Right renal pelvis (tissue), 4 donors: ENCODE data around the gene KCNQ1. TPM values are rescaled to one million over a fixed set of nuclear protein-coding genes. Genes with fewer than 3 reads are reported as not detected.

Experiments used
- DNase-seq, 4 donors: peaks; one replicate each; pipeline ENCODE4 v3.0.0-alpha.2; 2013; ENCODE audit warnings: low read depth in 4 of 4, low spot score in 3 of 4, missing footprints in 1 of 4
- polyA plus RNA-seq, 4 donors: library from polyadenylated mRNA; unstranded; fragments of 120-200 nt; gene quantifications; one replicate each; pipeline ENCODE4 v1.2.1, GENCODE V29; 2013; ENCODE audit not compliant: insufficient read length in 4 of 4

Gene KCNQ1
- polyA plus RNA-seq, 4 donors = 9.8 to 13.2 (median 12.0) TPM

DNA sequence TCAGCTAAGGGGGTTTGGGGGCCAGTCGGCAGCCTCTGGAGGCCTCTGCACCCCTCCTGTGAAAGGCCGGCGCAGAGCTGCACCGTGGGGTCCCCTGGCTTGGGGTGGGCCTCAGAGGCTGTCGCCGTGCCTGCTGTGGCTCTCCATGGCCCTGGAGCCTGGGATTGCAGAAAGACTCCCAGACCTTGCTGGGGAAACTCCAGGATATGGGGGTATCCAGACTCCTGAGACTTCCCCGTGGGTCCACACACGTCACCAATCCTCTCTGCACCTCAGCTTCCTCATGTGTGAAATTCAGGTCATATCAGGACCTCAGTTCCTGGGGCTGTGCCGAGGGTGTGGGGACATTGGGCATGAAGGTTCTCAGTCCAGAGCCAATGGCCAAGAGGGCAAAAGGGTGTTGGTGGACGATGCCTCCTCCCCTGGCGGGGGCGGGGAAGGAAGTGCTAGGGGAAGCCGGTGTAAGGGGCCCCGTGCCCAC, 97.1 kb downstream of the KCNQ1 start:
- DNase-seq = no peak

DNA sequence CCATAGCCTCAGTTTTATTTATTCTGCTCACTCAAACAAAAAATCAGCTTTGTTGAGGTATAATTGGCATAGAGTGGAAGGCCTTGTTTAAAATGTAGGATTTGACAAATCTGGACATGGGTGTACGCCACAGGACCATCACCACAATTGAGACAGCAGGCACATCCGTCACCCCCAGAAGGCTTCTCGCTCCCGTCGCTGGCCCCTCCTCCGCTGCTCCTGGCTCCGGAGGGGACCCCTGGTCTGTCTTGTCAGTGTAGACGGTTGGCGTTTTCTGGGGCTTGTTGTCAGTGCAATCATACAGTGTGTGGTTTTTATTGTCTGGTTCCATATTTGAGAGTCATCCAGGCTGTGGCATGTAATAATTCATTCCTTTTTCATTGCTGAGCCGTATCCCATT, 97.6 kb downstream of the KCNQ1 start:
- no peak for DNase-seq

DNA sequence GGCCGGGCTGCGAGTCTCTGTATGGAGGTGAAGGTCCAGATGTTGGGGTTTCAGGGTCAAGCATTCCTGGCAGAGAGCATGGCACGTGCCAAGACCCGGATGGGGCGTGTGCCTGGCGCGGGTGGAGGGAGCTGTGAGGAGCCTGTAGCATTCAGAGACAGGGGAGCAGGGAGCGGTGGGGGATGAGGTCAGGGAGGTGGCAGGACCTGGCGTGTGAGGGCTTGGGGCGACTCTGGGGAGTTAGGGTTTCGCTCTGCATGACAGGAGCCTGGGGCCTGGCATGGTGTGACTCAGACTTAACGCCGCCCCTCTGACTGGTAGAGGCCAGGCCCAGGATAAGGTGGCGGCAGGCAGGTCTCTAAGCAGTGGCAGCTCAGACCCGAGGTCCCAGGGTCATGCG, 103.0 kb downstream of the KCNQ1 start:
- DNase-seq = no peak

DNA sequence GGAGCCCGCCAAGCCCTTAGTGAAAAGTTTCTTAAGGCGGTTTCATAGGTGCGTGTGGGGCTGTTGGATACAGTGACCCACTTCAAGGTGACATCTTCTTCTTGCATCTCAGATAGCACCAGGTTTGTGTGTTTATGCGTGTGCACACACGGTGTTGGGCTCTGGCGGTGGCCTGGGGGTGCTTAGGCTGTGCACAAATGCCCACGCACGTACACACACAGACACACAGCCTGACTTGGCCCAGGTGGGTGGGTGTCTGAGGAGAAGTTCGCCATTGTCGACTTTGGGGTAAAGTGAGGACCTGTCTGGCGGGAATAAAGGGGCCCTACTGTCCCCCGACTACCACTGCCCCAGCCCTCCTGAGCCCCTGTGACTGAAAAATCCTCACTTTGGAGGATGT, 103.8 kb downstream of the KCNQ1 start:
- no peak for DNase-seq

DNA sequence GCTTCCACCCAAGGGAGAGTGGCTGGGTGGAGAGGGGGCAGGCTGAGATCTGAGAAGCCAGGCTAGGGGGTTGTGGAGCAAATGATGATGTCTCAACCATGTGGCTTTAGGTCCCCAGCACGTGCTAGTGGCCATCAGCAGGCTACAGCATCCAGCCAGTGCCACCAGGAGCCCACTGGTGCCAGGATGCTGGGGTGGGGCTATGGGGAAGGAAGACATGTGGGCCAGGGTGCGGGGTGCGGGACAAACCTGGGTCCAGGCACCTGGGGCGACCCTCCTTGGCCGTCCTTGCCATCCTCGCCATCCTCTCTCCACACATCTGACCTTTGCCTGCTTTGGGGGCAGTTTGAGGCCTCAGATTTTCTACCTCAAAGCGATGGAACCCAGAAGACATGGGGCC, 104.3 kb downstream of the KCNQ1 start:
- no peak for DNase-seq

DNA sequence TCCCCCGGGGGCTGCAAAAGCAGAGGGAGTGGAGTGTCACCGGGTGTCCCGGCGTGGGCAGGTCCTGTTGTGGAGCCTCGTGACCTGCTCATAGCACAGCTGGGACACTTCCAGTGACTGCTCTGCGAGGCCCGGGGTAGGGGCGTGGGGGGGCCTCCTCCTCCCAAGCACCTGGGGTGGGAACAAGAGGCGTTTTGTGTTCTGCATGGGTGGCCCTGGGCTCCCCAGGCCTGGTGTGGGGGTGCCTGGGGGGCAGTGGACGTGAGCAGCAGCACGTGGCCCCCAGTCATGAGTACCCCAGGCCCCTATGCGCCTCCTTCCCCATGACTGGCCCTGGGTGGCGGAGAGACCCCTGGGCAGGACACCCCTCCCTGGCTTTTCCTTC, 104.7 kb downstream of the KCNQ1 start:
- DNase-seq = no peak

DNA sequence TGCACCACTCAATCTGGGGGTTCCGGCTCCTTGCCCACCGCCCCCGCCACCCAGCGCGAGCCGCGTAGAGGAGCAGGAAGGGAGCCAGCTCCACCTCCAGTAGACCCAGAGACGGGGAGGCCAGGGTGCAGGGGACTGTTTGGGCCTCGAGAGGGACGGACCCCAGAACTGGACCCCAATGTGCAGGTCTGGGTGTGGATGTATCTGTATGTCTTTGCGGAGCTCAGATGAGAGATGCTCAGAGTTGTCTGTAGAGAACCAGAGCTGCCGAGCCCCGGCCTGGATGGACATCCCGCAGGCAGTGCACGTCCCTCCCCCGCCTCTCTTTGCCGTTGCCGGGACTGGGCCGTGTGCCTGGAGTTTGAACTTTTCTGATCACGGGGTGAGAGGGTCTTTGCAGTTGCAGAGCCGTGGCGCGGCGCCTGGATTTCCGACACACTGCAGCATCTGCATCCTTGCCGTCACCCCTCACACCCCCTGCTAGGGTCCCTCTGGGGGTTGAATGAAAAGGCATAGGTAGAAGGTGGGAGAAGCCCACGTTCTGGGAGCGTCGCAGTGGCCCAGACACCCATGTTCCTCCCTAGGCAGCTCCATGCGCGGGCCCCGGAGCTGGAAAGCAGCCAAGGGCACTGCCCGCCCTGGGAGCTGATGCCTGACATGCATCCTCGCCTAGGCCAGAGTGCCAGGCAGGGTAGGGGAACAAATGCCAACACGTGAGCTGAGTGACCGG, 105.2 kb downstream of the KCNQ1 start:
- DNase-seq = no peak

DNA sequence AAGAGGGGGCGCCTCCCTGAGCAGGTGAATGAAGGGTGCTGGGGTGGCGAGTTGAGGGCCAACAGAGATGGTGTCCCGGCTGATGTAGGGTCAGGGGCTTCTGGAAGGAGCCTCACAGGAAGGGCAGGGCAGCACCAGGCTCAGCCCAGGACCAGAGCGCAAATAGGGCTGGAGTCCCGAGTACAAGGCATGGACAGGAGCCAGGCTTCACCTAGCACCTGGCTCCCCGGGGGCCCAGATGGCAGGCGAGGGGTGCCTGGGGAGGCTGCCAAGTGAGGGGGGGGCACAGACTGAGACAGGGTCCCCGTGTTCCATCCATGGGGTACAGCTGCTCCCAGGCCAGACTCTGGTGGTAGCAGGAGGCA, 105.8 kb downstream of the KCNQ1 start:
- DNase-seq = no peak

DNA sequence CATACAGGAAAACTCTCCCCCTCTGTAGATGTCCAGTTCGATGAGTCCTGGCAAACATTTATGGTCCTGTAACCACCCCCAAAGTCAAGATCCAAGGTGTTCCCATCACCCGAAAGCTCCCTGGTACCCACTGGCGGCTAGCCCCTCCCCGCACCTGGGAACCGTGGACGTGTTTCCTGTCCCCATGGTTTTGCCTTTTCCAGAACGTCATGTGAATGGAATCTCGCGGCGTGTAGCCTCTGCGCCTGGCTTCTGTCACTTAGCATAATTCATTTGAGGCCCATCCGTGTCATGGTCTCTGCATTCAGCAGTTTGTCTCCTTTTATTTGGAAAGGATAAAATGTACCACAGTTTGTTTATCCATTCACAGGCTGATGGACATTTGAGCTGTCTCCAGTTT, 106.3 kb downstream of the KCNQ1 start:
- no peak for DNase-seq

DNA sequence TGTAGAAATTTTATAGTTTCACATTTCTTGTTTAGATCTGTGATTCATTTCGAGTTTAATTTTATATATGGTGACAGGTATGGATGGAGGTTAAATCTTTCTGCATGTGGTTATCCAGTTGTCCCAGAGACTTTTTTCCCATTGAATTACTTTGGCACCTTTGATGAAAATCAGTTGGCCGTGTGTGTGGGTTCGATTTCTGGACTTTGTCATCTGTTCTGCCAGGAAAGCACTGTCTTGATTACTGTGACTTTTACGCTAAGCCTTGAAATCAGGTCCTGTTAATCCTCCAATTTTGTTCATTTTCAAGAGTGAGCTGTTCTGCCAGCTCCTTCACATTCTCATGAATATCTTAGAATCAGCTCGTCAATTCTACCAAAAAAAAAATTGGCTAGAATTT, 107.4 kb downstream of the KCNQ1 start:
- no peak for DNase-seq

DNA sequence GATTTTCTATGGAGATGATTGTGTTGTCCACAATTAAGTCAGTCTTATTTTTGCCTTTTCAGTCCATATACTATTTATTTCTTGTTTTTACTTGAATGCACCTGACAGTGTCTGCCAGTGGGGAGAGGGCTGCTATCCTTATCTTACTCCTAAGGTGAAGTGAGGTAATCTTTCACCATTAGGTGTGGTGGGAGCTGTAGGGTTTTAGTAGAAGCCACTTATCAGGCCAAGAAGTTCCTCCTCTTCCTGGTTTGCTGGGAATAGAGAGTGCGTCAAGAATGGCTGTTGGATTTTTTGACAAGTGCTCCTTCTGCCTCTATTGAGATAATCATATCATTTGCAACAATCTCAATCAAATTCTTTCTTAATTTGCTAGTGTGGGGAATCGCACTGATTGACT, 108.4 kb downstream of the KCNQ1 start:
- no peak for DNase-seq

DNA sequence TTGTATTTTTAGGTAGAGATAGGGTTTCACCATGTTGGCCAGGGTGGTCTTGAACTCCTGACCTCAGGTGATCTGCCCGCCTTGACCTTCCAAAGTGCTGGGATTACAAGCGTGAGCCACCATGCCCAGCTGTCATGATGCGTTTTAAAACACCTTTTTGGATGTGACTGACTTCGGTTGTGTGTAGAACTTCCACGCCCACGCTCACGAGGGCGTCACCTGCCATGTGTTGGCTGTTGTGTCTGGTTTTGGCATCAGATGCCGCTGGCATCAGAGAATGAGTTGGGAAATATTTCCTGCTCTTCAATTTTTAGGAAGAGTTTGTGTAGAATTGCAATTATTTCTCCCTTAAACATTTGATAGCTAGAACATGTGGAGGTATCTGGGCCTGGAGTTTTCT, 109.1 kb downstream of the KCNQ1 start:
- DNase-seq = no peak

DNA sequence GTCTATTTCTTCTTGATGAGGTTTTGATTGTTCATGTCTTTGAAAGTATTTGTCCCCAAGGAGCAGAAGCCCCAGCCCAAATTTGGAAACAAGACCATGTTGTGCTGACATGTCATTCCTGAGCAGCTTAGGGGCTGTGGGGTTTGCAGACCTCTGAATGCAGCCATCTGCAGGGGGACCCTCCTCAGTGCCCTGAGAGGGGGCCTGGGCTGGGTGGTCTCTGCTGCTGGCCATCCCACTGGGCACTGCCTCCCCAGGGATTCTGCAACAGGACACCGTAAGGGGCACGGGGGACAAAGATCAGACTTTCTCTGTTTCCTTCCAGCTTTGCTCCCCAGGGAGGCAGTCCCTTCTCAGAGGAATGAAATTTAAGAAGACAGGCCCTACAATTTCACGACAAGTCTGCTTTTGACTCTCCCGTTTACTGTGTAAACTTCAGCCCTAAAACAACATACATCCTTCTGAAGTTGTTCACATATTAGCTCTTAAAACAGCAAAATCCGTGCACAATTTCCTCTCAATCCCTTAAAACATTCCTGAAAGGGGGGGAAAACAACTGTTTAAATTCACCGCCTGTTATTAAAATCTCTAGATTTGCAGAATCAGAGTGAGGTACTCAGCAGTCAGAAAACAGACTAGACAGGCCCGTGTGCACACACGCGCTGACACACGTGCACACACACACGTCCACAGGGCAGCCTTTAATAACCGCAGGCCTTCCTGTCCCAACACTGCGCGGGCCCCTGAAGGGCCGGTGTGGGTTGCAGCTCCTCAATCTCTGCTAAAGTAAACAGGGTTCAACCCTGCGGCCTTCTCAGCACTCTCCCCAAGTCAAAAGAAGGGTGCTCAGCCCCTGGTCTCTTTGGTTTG, 109.8 kb downstream of the KCNQ1 start:
- DNase-seq = no peak

DNA sequence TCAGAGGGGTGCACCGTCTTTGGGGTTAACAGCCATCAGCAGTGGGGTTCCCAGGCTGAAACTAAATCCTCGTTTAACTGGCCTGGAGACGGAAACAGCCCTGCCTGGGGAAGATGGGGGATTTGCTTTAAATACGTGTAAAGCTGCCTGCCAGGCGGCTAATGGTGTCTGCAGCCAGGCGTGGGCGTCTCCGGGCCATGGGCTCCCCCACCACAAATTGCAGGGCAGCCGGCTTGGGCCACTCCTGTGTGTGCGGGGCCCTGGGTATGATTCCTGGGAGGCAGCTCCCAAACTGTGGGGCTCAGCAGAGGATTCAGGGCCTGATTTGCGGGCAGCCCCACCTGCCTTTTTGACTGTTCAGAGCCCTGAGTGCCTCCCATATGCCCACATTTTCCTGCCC, 110.5 kb downstream of the KCNQ1 start:
- no peak for DNase-seq

DNA sequence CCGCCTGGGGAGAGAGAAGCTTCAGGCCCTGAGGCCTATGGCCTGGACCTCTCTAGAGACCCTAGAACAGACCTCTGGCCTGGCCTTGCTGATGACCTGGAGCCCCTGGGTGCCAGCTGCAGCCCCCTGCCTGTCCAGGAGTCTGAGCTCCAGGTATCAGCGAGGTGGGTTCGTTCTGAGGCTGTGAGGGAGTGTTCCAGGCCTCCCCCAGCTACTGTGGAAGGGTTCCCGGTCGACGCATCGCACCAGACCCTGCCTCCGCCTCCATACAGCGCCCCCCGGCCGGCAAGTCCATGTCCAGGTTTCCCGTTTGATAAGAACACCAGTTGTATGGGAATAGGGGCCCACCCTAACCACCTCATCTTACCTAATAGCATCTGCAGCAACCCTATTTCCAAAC, 111.1 kb downstream of the KCNQ1 start:
- DNase-seq = no peak

DNA sequence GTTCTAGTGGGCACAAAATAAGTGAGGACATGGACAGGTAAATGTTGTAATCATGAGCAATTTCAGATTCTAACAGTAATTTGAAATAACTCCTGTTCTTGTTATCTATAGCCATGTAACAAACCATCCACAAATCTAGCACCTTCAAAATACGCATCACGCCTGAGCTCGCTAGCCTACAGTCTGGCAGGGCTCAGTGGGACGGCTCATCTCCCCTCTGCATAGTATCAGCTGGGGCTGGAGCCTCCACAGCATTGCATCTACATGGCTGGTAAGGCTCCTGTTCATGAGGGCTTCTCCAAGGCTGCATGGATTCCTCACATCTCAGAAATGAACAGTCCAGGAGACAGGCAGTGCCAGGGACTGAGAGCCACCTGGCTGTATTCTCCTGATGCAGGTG, 112.6 kb downstream of the KCNQ1 start:
- no peak for DNase-seq

DNA sequence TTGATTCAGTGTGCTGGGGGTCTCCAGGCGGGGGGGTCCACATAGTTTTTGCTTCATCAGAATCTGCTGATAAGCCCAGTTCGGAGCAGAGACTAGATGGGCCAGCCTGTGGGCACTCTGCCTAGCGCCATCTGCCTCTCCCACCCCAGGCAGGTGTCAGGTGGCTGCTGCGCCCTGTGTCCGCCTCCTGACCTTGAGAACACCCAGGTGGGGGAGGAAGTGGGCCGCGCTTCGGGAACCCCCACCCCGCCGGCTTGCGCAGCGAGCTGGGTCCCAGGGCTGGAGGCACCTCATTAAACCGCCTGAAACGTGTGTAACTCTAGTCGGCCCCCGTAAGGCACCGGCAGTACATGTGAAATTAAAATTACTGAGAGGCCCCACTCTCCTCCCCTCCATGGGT, 113.6 kb downstream of the KCNQ1 start:
- no peak for DNase-seq

DNA sequence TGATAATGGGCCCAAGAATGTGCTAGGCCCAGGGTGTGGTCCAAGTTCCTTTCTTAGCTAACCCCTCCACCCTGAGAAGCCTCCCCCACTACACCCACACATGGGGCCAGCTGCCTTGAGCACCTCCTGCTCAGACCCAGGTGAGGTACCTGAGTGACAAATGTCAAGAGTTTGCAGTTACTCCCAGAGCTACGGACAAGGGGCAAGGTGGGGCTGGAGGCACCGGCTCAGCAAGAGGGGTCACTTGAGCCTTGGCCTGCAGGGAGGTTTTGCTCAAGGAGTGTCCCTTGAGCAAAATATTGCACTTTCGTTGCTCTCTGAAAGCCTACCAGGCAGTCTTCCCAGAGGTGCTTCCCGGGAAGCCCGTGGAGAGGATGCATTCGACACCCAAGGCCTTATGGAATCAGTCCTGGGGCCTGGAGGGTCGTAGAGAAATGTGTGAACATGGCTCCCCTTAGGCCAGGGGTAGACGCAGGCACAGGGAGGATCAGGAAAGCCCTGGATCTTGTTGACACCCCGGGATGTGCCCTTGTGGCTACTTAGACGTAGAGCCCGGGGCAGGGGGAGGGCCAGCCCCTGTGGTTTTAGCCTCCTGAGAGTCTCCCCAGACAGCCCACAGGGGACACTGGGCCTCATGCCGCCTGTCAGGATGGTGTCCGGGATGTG, 114.2 kb downstream of the KCNQ1 start:
- no peak for DNase-seq

DNA sequence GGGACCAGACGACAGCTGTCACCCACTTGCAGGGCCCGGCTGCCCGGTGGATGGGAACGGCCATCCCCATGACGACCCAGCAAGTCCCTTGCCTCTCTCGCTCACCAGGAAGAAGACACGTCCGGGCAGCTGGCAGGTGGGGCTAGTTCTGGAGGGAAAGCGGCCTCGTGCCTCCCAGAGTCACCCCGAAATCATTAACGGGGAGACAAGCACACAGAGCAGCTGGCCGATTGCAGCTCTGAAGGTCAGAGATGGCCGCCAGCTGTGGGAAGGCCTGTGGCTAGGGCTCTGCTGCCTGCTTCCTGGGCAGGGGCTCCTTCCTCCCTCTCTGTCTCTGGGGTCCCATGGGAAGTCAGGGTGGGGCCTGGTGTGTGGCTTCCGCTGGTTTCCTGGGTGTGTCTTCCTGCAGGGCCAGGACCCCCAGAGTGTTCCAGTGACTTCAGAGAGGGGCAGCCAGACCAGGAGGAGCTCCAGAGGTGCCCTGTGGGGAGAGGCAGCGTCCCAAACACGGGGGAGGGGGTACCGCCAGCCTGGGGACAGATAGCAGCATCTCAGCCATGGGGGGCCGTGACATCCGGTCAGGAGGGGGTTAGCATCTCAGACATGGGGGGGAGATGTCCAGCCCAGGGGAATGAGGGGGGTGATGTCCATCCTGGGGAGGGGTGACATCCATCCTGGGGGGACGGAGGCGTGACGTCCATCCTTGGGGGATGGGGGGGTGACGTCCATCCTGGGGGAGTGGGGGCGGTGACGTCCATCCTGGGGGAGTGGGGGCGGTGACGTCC, 114.9 kb downstream of the KCNQ1 start:
- no peak for DNase-seq

DNA sequence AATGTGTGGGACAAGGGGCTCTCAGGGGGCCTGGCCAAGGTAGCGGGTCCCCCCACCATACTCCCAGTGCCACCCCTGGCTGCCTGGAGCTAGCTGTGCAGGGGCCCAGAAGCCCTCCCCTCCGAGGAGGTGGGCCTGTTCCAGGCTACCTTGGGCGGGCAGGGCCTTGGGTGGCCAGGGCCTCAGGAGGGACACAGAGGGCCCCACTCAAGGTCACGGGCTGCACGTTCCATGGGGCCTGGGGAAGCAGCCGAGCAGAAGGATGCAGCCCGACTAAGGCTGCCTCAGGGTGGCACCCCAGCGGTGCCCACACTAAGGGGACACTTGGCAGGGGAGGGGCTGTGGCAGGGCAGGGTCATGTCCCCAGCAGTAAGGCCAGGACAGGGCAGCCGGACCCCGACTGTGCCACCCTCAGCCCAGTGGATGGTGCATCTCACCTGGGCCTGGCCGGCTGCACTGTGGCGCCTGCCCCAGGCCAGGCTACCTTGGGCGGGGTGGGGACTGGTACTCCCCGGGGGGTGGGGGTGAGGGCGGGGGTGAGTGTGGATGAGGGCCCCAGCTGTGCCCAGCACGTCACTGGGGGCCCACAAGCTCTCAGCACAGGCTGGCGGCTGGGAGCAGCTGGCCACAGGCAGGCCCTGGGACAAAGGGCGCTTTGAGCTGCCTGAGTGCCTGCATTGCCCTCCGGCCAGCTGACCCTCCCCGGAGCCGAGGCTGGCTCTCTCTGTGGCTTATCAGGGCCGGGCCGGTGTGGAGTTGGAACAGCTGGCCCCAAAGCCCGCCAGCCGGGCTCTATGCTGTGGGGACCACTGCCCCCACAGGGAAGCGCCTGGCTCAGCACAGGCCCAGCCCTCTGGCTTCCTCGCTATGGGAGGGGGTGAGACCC, 117.1 kb downstream of the KCNQ1 start:
- no peak for DNase-seq
